Left kidney (tissue), 2 donors: ENCODE results near the gene CLPSL2. TPM values are rescaled to one million over a fixed set of nuclear protein-coding genes. Genes with fewer than 3 reads are reported as not detected.

Experiments used
- DNase-seq: peaks from one replicate; pipeline ENCODE4 v3.0.0-alpha.2; 2013
- polyA plus RNA-seq: library from polyadenylated mRNA; unstranded; fragments of 120-200 nt; gene quantifications from one replicate; pipeline ENCODE4 v1.2.1, GENCODE V29; 2013; ENCODE audit not compliant: insufficient read length

CLPSL2 gene
- polyA plus RNA-seq, 1 donor, result not detected

DNA sequence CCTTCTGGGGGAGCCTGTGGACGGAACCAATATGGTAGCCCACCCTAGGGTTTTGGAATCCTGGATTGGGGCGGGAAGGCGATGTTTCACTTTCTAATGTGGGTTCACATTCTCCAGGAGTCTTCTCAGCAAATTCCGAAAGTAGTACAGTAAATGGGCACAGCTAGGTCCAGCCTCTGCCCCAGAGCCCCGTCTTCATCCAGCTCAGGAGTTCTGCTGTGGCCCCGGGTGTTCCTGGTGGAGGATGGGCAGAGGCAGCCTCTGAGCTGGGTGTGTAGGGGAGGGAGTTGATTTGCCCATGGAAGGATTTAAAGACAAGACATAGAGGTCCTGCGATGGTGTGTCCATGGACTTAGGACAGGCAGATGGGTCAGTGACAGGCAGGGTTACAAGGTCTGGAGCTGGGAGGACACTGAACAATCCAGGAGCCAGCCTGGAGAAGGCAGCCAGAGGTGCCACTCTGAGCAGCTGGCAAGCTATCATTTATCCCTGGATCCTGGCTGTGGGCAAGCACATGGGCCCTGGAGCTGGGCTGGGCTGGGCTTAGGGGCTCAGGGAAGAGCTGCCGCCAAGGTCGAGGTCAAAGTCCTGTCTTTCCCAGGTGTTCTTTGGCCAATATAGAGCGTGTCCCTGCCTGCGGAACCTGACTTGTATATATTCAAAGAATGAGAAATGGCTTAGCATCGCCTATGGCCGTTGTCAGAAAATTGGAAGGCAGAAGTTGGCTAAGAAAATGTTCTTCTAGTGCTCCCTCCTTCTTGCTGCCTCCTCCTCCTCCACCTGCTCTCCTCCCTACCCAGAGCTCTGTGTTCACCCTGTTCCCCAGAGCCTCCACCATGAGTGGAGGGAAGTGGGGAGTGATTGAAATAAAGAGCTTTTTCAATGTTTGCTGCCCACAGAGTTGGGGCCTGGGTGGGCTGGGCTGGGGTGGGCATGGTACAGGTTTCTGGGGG, 11.1 kb downstream of the CLPSL2 start:
- no peak for DNase-seq

DNA sequence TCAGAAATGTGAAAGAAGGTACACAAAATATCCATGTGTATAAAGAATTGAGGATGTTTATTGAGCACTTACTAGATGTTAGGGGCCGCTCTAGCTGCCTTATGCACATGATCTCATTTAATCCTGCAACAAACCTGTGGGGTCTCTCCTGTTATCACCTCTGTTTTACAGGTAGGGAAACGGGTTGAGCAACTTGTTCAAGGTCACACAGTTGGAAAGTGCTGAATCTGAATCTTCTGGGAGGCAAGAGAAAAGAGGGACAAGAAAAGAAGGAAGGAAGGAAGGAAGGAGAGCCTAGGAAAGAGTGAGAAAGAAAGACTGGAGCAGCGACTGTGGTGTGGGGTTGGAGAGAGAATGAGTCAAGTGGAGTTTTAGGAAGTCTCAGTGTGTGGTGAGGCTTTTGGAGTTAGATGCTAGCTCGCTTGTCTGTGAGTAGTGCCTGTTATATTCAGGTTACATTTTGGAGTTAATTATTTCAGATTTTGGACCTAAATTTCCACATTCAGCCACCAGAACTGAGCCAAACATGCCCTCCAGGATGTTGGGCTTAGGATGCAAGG, 12.1 kb downstream of the CLPSL2 start:
- DNase-seq, result no peak

DNA sequence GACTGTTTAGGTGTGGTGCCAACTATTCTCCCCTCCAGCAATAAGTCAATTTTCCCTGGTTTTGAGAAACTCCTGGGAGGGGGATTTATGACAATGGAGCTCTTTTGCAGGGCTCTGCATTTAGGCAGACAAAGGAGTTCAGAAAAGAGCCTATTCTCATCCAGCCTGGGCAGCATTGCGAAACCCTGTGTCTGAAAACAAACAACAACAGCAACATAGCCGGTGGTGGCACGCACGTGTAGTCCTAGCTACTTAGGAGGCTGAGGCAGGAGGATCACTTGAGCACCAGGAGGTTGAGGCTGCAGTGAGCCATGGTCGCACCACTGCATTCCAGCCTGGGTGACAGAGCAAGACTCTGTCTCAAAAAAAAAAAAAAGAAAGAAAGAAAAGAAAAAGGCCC, 14.3 kb downstream of the CLPSL2 start:
- DNase-seq, result no peak

DNA sequence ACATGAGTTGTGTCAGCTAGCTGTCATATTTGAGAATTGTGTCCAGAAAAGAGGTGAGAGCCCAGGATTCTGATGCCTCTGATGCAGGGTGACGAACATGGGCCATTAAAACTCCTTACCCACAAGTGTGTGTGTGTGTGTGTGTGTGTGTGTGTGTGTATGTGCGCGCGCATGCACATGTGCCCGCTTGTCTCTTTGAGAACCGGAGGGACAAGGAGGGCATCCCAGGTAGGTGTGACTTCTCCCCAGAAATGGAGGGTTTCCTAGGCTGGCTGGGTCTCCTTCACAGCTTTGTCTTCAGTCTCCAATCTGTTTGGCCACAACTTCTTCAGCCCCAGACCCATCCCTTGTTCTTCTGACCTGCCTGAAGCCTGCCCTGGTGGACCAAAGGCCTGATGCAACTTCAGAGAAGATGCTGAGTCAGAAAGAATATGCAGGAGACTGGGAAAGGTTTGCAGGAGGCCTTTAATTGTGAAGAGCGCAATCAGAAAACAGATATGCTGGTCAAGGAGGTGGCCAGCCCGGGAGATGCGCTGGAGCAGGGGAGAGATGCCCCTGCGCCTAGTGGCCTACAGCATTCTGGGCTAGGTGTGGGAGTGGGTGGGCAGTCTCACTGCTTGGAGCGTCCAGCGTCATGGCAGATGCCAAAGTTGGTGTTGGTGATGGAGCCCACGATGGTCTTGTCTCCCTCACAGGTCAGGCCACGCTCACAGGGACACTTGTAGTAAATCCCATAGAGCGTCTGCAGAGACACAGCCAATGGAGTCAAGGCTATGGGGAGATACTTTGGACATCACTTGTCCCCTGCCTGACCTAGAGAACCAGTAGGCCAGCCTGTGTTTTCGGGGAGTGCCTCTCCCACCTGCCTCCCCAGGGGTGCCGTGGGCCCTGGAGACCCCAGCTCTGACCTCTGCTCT, 18.4 kb downstream of the CLPSL2 start:
- DNase-seq, result no peak

DNA sequence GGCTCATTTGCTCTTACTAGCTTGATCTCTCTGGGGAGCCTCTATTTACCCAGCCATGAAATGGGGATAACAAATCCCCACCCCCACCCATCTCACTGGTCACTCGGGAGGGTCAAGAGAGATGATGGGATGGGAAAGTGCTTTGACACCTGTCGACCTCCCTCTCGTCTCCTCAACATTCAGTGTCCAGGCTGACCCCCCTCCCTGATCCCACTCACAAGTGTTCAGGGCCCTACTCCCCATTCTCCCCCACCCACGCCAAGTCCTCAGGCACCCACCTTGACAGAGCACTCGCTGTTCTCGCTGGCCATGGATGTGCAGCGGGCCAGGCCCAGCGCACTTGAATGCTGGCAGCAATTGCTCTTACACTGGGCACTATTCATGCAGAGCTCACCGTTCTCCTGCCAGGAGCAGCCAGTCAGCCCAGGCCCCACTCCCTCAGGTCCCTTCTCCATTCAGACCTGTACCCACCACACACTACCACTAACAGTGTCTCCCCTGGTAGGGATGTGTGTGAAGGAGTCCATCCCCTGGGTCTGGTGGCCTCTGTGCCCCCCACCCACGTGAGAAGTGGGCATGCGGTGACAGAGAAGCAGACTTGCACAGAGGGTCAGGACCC, 19.2 kb downstream of the CLPSL2 start:
- DNase-seq, result no peak

DNA sequence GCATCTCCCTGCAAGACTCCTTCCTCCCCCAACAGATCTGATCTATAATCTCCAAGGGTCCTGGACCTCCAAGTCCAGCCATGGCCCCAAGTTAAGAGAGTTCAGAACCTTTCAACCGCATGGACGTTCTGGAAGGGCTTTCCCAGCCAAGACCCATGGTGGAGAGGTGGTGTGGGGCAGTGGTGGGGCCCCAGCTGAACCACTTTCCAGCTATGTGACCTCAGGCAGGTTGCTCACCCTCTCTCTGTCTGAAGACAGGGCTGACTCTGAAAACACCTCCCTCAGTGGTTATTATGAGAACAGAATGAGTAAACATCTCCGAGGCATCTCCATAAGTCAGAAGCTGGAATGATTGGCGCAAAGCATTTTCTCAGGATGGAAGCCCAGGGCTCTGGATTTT, 19.8 kb downstream of the CLPSL2 start:
- no peak for DNase-seq

DNA sequence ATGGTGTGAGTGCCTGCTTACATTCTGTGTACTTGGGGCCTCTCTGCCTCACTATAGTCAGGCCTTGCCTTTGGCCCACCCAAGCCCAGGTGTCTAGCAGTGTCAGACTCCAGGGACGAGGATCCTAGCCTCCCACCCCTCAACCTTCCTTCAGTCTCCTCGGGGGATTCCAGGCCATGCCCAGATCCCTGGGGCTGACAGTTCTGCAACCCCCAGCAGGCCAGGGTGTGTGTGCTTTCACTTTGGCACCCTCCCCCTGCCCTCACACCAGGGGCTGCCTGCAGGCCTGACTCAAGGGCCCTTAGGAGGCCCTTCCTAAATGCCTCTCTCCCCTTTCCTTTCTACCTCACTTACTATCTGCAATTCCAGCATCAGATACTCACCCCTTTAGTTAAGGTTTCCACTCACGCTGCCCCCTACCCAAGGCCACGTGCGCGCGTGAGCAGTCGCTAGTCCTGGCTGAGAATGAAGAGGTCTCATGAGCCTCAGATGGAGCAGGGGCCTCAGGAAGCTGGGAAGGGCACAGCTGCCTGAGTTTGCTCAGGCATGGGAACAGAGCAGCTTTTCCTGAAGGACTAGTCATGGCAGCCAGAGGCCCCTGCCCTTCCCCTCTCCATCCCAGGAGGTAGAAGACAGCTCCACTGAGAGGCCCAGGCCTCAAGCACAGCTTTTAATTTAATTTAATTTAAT, 21.6 kb downstream of the CLPSL2 start:
- no peak for DNase-seq

DNA sequence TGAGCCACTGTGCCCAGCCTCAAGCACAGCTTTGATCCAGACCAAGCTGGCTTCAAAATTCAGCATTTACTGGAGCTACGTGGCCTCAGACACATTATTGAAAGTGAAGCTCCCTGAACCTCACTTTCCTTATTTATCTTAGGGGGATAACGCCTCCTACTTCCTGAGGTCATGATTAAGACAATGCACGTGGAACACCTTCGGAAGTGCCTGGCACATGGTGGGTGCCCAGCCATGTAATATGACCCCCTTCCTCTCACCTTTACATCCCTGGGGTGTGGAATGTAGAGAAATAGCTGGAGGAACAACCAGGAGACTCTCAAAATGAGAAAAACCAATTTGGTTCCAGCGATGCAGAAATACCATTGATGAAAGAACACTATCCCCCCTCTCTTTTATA, 22.3 kb downstream of the CLPSL2 start:
- no peak for DNase-seq

DNA sequence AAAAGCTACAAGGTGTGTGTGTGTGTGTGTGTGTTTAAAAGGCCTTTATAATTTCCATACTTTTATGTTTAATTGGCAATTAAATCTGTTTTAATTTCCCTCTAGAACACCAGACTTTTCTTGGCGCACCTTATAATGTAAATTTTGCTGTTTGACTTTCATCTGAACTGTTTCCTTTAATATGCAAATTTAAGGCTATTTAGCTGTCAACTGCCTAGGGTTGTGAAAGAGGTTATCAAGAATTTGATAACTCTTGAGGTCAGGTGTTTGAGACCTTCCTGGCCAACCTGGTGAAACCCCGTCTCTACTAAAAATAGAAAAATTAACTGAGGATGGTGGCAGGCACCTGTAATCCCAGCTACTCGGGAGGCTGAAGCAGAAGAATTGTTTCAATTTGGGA, 24.8 kb downstream of the CLPSL2 start:
- DNase-seq, result no peak

DNA sequence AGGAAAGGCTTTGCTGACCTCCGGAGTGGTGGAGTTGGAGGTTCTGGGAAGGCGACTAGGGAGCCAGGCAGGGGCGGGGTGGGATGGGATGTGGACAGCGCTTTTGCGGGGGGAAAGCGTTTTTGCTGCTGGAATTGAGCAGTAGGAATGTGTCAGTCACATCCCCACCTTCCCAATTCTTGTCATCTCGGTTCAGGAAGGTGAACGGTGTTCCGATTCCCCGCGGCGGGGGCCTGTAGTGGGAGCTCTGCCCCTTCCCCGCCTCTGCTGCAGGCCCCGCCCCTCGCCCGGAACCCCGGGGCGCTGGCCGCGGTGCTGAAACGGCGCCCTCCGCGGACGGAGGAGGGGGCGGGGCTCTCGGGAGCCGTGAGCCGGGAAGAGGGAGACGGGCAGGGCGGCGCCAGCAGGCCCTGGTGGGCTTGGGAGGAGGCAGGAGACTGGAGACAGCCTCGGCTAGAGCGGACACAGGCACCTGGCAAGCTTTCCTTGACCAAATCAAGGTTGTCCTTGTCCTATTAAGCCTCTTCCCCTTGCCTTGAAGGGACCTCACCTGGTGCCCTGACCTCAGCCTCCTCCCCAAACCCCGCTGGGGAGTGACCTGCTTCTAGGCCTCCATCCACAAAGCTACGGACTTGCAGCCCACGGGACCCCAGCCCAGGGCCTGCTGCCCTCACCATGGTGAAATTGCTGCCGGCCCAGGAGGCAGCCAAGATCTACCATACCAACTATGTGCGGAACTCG, 28.8 kb downstream of the CLPSL2 start, which contains the start of gene LHFPL5:
TSS of gene LHFPL5 (plus strand) at position 357 of the 741 bp plus-strand sequence. CDS start at position 676, 319 bp downstream.
- DNase-seq, result peak; percentile 62

DNA sequence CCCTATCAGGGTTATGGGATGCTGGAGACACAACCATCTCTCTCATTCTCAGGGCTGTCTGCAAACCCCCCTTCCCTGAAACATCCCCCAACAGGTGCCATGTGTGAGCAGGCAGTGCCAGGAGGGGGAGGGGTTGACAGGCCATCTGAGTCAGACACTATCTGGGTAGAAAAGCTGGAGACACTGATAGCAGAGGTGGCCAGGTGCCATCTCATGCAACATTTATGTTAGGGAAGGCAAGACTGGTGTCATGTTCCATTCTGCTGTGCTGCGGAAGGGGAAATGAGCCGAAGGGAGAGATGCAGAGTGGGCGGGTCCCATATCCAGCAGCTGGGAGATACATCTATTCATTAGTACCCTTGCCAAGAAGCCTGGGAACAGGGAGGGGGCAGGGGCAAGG, 32.3 kb downstream of the CLPSL2 start:
- no peak for DNase-seq

DNA sequence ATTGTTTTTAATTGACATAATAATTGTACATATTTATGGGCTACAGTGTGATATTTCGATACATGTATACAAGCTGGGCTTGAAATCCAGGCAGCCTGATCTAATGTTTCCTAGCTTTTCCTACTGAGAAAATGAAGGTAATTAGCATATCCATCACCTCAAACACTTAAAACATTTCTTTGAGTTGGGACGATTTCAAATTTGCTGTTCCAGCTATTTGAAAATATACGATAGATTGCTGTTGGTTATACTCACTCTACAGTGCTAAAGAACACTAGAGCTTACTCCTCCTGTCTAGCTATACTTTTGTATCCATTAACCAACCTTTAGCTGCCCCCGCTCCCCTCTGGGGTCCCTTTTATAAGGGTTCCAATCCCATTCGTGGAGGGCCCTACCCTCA, 33.4 kb downstream of the CLPSL2 start:
- DNase-seq, result no peak

DNA sequence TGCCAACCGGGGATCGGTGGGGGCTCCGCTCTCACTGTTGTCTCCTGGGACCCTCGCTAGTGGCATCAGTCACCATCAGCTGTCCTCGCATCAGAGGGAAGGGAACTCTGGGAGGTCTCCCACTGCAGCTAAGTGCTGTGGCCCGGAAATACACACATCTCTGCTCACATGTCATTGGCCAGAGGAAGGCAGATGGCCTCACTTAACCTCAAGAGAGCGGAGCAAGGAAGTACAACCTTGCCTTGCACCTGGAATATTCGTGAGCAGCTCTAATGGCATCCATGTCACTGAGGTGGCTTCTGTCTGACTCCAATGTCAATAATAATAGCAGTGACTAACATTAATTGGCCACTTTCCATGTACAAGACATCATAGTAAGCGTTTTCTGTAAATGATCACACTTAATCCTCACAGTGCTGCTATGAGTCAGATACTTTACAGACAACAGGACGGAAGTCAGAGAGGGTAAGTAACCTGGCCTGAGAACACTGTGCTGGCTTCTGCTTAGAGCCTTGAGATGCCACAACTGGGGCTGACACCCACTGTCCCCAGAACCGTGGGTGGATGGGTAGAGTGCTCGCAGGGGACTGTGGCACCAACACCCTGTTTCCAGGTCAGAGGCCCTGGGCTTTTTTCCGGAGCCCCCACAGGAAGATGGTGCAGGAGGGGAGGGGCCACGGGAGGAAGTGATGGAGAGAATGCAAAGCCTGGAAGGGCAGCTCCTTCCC, 34.7 kb downstream of the CLPSL2 start:
- no peak for DNase-seq

DNA sequence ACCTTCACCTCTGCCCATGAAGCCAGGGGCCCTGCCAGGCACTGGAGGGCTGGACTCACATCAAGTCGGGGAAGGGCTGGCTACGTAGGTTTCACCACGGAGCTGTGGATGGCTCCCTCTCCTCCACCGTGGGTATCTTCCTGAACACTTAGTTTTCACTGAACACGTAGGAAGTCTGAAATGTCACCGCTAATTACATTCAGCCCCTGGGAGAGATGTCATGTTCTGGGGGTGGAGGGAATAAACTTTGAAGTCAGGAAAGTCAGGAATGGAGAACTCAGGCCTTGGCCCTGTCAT, 35.2 kb downstream of the CLPSL2 start:
- DNase-seq, result no peak

DNA sequence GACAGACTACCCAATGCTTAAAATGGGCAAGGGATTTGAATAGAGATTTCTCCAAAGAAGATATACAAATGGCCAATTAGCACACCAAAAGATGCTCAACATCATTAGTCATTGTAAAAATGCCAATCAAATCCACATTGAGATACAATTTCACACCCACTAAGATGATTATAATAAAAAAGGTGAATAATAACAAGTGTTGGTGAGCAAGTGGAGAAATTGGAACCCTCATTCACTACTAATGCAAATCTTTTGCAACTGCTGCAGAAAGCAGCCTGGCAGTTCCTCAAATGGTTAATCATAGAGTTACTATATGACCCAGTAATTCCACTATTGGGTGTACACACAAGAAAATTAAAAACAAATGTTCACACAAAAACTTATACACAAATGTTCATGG, 41.1 kb downstream of the CLPSL2 start:
- DNase-seq, result no peak

DNA sequence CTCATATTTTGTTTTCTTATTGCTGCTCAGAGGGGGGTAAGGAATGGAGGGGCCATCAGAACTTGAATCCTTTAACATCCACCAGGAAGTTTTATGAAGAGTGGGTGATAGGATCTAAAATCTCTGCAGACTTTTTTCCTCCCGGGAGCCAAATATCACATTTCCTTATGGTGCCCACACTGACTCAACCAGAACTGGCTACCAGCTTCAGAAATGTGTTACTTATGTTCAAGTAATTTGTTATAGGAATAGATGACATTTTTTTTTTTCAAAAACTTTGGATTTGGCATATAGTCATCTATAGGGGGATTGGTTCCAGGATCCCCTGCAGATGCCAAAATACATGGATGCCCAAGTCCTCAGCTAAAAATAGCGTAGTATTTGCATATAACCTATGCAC, 47.2 kb downstream of the CLPSL2 start:
- DNase-seq, result no peak

DNA sequence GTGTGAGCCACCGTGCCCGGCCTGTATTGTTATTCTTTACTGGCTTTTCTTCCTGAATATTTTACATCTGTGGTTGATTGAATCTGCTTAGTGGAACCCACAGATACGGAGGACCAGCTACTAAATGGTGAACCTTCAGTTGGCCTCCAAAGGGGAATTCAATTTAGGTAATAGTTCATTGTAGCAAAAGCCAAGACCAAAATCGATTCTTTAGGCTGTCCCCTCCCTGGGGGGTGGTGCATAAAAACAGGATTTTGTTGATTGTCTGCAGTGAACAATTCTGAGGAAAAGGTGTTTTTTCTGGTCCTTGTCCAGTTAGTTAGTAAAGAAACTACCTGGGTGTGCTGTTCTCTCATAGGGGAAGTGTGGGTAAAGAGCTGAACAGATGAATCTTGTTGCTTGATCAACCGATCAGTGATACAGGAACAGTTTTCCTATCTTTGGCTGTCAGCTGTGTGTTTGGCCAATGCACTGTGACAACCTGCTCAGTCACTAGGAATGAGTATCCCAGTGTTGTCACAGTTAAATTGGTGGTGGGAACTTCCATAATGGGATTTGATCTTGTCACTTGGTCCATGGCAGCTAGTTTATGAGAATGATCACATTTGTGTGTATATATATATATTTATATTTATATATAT, 48.3 kb downstream of the CLPSL2 start:
- no peak for DNase-seq
